ENCODE data around the gene CAMKK2. TPM values are rescaled to one million over a fixed set of nuclear protein-coding genes. Genes with fewer than 3 reads are reported as not detected.
"Not testable (repeated sequence)": the region's sequence is repeated elsewhere in the genome, so short reads cannot be mapped to it uniquely, and the experiment has no call there.

CAMKK2 gene
- total RNA-seq, 1 experiment from 2014 or later: 34.0 TPM

DNA sequence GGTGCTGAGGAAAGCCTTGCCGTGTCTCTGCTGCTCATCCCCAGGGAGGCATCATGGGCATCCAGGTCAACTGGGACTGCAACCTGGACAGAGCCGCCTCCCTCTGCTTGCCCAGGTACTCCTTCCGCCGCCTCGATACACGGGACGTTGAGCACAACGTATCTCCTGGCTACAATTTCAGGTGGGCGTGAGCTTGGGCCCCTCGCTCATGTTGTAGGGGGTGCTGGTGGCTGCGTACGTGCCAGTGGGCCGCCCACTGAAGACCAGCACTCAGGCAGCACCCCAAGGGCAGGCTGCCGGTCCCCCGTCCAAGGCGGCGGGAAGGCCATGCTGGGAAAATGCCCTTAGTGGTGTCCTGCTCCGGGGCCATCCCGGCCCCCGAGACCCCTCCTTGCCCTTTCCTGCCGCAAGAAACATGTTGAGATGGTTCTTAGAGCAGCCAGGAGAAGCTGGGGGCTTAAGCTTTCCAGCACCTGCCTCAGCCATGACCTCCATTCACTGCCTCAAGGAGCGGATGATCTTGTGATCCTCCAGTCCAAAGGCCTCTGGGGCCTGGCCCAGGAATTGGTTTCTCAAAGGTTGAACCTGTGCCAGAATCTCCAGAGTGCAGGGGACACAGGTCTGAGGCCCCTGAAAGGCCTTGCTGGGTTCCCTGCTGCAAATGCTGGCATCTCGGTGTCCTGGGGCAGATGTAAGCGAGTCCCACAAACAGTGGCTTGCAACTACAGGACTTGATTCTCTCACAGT lies 67.4 kb downstream of the CAMKK2 start:
- no peak for DNase-seq
- Mint-ChIP-seq H3K36me3 (ENCODE audit: insufficient read depth, unreplicated experiment) (peaks cover 26% of the 10 kb centered on the region), H3K27ac (ENCODE audit: unreplicated experiment) (no peak overlapping the region), H3K4me3 (ENCODE audit: low read depth, unreplicated experiment) (no peak overlapping the region), H3K27me3 (ENCODE audit: unreplicated experiment) (no peaks in the 10 kb centered on the region), H3K4me1 (ENCODE audit: low read depth, unreplicated experiment) (peaks cover 19% of the 10 kb centered on the region), H3K9me3 (ENCODE audit: low read depth, unreplicated experiment) (no peaks in the 10 kb centered on the region)
- BruUV-seq (replicated peaks): no TSS peak
- intact Hi-C loops (cut with micrococcal nuclease; ENCODE audit: unreplicated experiment): no loop called here
- CTCF ChIA-PET: no interaction called here
- TF ChIP-seq, protein P1, sequence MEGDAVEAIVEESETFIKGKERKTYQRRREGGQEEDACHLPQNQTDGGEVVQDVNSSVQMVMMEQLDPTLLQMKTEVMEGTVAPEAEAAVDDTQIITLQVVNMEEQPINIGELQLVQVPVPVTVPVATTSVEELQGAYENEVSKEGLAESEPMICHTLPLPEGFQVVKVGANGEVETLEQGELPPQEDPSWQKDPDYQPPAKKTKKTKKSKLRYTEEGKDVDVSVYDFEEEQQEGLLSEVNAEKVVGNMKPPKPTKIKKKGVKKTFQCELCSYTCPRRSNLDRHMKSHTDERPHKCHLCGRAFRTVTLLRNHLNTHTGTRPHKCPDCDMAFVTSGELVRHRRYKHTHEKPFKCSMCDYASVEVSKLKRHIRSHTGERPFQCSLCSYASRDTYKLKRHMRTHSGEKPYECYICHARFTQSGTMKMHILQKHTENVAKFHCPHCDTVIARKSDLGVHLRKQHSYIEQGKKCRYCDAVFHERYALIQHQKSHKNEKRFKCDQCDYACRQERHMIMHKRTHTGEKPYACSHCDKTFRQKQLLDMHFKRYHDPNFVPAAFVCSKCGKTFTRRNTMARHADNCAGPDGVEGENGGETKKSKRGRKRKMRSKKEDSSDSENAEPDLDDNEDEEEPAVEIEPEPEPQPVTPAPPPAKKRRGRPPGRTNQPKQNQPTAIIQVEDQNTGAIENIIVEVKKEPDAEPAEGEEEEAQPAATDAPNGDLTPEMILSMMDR (IDR thresholded peaks at IDR 0.05; ENCODE audit: unreplicated experiment): no peak

- Mint-ChIP-seq H3K36me3 (ENCODE audit: insufficient read depth, unreplicated experiment) (peaks cover 31% of the 10 kb centered on the region), H3K4me1 (ENCODE audit: low read depth, unreplicated experiment) (peaks cover 19% of the 10 kb centered on the region), H3K9me3 (ENCODE audit: low read depth, unreplicated experiment) (no peaks in the 10 kb centered on the region), H3K4me3 (ENCODE audit: low read depth, unreplicated experiment) (peak overlapping the region; percentile 16), H3K27me3 (ENCODE audit: unreplicated experiment) (no peaks in the 10 kb centered on the region), H3K27ac (ENCODE audit: unreplicated experiment) (peak overlapping the region; percentile 86)
- DNase-seq: peak; percentile 83
- intact Hi-C loops (cut with micrococcal nuclease; ENCODE audit: unreplicated experiment): no loop called here
- TF ChIP-seq, protein P1 (IDR thresholded peaks at IDR 0.05; ENCODE audit: unreplicated experiment): no peak
- BruUV-seq (replicated peaks): no TSS peak
- CTCF ChIA-PET: interaction anchor here (0.6 to 1.2 kb wide), 5 partner anchors 10 to 1023 kb away, joined by 3 to 6 read pairs (median 4); no protein-coding TSS in a partner anchor
Measured at GRCh38 chr12:121227294-121227693, 69.2 kb downstream of the CAMKK2 start.

DNA sequence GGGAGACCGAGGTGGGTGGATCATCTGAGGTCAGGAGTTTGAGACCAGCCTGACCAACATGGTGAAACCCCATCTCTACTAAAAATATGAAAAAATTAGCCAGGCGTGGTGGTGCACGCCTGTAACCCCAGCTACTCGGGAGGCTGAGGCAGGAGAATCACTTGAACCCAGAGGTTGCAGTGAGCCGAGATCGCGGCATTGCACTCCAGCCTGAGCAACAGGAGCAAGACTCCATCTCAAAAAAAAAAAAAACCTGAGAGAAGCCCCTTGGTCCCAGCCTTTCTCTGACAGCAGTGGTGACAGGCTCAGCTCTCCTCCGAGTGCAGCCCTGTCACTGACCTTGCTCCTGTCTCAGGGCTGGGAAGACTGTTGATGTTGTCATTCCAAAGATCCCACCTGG lies 69.6 kb downstream of the CAMKK2 start:
- BruUV-seq (replicated peaks); intact Hi-C loops (cut with micrococcal nuclease; ENCODE audit: unreplicated experiment); H3K9me3 Mint-ChIP-seq (ENCODE audit: low read depth, unreplicated experiment); DNase-seq; H3K27me3 Mint-ChIP-seq (ENCODE audit: unreplicated experiment): not testable (repeated sequence)
- H3K4me1 Mint-ChIP-seq (ENCODE audit: low read depth, unreplicated experiment): peaks cover 19% of the 10 kb centered on the region
- peaks cover 35% of the 10 kb centered on the region for H3K36me3 Mint-ChIP-seq (ENCODE audit: insufficient read depth, unreplicated experiment)
- H3K27ac Mint-ChIP-seq (ENCODE audit: unreplicated experiment): peak overlapping the region; percentile 86
- peak overlapping the region; percentile 16 for H3K4me3 Mint-ChIP-seq (ENCODE audit: low read depth, unreplicated experiment)
- CTCF ChIA-PET: interaction anchor here (0.6 to 1.2 kb wide), 5 partner anchors 10 to 590 kb away, joined by 3 to 8 read pairs (median 4); no protein-coding TSS in a partner anchor

- intact Hi-C loops (cut with micrococcal nuclease; ENCODE audit: unreplicated experiment): no loop called here
- no peak overlapping the region for H3K4me3 Mint-ChIP-seq (ENCODE audit: low read depth, unreplicated experiment)
- H3K36me3 Mint-ChIP-seq (ENCODE audit: insufficient read depth, unreplicated experiment): peaks cover 37% of the 10 kb centered on the region
- TF ChIP-seq, protein P1 (IDR thresholded peaks at IDR 0.05; ENCODE audit: unreplicated experiment): no peak
- no TSS peak for BruUV-seq (replicated peaks)
- peaks cover 19% of the 10 kb centered on the region for H3K4me1 Mint-ChIP-seq (ENCODE audit: low read depth, unreplicated experiment)
- CTCF ChIA-PET: interaction anchor here (0.6 to 1.2 kb wide), 3 partner anchors 9 to 109 kb away, joined by 4 to 8 read pairs (median 4); no protein-coding TSS in a partner anchor
- DNase-seq: no peak
- H3K27me3 Mint-ChIP-seq (ENCODE audit: unreplicated experiment): no peaks in the 10 kb centered on the region
- H3K9me3 Mint-ChIP-seq (ENCODE audit: low read depth, unreplicated experiment): no peaks in the 10 kb centered on the region
- no peak overlapping the region for H3K27ac Mint-ChIP-seq (ENCODE audit: unreplicated experiment)
Measured at GRCh38 chr12:121226399-121226798, 70.1 kb downstream of the CAMKK2 start.

GRCh38 chr12:121224591-121224990 lies 71.9 kb downstream of the CAMKK2 start:
- no TSS peak for BruUV-seq (replicated peaks)
- TF ChIP-seq, protein P1 (IDR thresholded peaks at IDR 0.05; ENCODE audit: unreplicated experiment): no peak
- intact Hi-C loops (cut with micrococcal nuclease; ENCODE audit: unreplicated experiment): no loop called here
- peaks cover 13% of the 10 kb centered on the region for H3K4me1 Mint-ChIP-seq (ENCODE audit: low read depth, unreplicated experiment)
- peaks cover 27% of the 10 kb centered on the region for H3K36me3 Mint-ChIP-seq (ENCODE audit: insufficient read depth, unreplicated experiment)
- H3K9me3 Mint-ChIP-seq (ENCODE audit: low read depth, unreplicated experiment): no peaks in the 10 kb centered on the region
- H3K27me3 Mint-ChIP-seq (ENCODE audit: unreplicated experiment): no peaks in the 10 kb centered on the region
- no peak overlapping the region for H3K27ac Mint-ChIP-seq (ENCODE audit: unreplicated experiment)
- no peak for DNase-seq
- H3K4me3 Mint-ChIP-seq (ENCODE audit: low read depth, unreplicated experiment): no peak overlapping the region
- CTCF ChIA-PET: interaction anchor here (0.7 to 1.4 kb wide), 2 partner anchors 10 to 462 kb away, joined by 3 to 4 read pairs; no protein-coding TSS in a partner anchor
